Brain microvascular endothelial cell (primary cell): Measurements from ENCODE around the gene E2F2.

ENCODE experiments used
- DNase-seq: peaks from one replicate; pipeline ENCODE4 v3.0.0-alpha.2; 2020
- H3K27ac ChIP-seq: fragments of 250-450 bp; sonication (Bioruptor Pico); 2 replicates; pipeline ENCODE4 v1.5.1; 2020; ENCODE audit warnings: mild to moderate bottlenecking, moderate library complexity
- H3K27me3 ChIP-seq: fragments of 250-450 bp; sonication (Bioruptor Pico); replicated peaks from 2 replicates; pipeline ENCODE4 v1.5.1; 2020; ENCODE audit warnings: mild to moderate bottlenecking
- H3K36me3 ChIP-seq: fragments of 250-450 bp; sonication (Bioruptor Pico); replicated peaks from 2 replicates; pipeline ENCODE4 v1.5.1; 2020; ENCODE audit warnings: mild to moderate bottlenecking
- H3K4me3 ChIP-seq: 2 replicates; pipeline ENCODE4 v1.5.1; 2011; ENCODE audit warnings: low read depth, mild to moderate bottlenecking, control low read depth, low read length, moderate library complexity
- CTCF ChIP-seq: IDR thresholded peaks from 2 replicates; pipeline ENCODE4 v1.5.1; 2011; ENCODE audit warnings: low read depth, mild to moderate bottlenecking, moderate library complexity, low read length, control low read depth, inconsistent platforms; ENCODE audit errors: missing control alignments
- in situ Hi-C: cut with HindIII; loops from 2 replicates; pipeline ENCODE4 v1.10.0; 2017; ENCODE audit warnings: low sequenced_read_pairs, low pct_ligation_motif_present

Gene E2F2

GRCh38 chr1:23561813-23562100 is 30.7 kb upstream of the E2F2 start:
- TF ChIP-seq CTCF, result no peak
- peak overlapping the region; percentile 100 for H3K27ac ChIP-seq
- DNase-seq, result no peak
- H3K4me3 ChIP-seq, result no peak overlapping the region
- no peaks in the 10 kb centered on the region for H3K27me3 ChIP-seq
- in situ Hi-C loops, result no loop called here
- peaks cover 19% of the 10 kb centered on the region for H3K36me3 ChIP-seq

GRCh38 chr1:23561076-23561812 is 30.2 kb upstream of the E2F2 start:
- Histone ChIP-seq H3K36me3 (peaks cover 19% of the 10 kb centered on the region), H3K4me3 (no peak overlapping the region), H3K27ac (peak overlapping the region; percentile 100), H3K27me3 (no peaks in the 10 kb centered on the region)
- TF ChIP-seq CTCF, result no peak
- DNase-seq, result no peak
- in situ Hi-C loops, result no loop called here

- H3K27ac ChIP-seq, result peak overlapping the region; percentile 100
- DNase-seq, result no peak
- H3K27me3 ChIP-seq, result no peaks in the 10 kb centered on the region
- no peak for TF ChIP-seq CTCF
- H3K36me3 ChIP-seq, result peaks cover 19% of the 10 kb centered on the region
- in situ Hi-C loops, result no loop called here
- peak overlapping the region; percentile 97 for H3K4me3 ChIP-seq
Observed at GRCh38 chr1:23559985-23560741, 29.1 kb upstream of the E2F2 start.

GRCh38 chr1:23559136-23559984 is 28.3 kb upstream of the E2F2 start, which contains the start of gene ID3:
Gene ID3 (minus strand): TSS chr1:23559501. CDS start chr1:23559426, 75 bp downstream.
- TF ChIP-seq CTCF, result no peak
- in situ Hi-C loops, result no loop called here
- H3K27me3 ChIP-seq, result no peaks in the 10 kb centered on the region
- peak; percentile 97 for DNase-seq
- peaks cover 19% of the 10 kb centered on the region for H3K36me3 ChIP-seq
- peak within 1 kb of the TSS; percentile 100 for H3K27ac ChIP-seq
- H3K4me3 ChIP-seq, result peak within 1 kb of the TSS; percentile 97

- Histone ChIP-seq H3K4me3 (peak overlapping the region; percentile 97), H3K27me3 (no peaks in the 10 kb centered on the region), H3K36me3 (peaks cover 19% of the 10 kb centered on the region), H3K27ac (peak overlapping the region; percentile 100)
- in situ Hi-C loops, result no loop called here
- DNase-seq, result no peak
- no peak for TF ChIP-seq CTCF
Observed at GRCh38 chr1:23558872-23559135, 27.8 kb upstream of the E2F2 start.
